Measurements from ENCODE around the gene PXYLP1. TPM values are rescaled to one million over a fixed set of nuclear protein-coding genes. Genes with fewer than 3 reads are reported as not detected.

PXYLP1 gene
- total and polyA plus RNA-seq, 2 of the 8 experiments (the other 6 are each of a cell fraction or from before 2014, with no cell fraction given) = 19.4 to 20.6 TPM

- TF ChIP-seq GABPA (IDR thresholded peaks at IDR 0.05; ENCODE audit: borderline replicate concordance, insufficient read depth, low read length) = no peak
- TF ChIP-seq RBBP5 (IDR thresholded peaks at IDR 0.05; ENCODE audit: borderline replicate concordance, low read depth, low read length) = no peak
- TF ChIP-seq NRF1 (IDR thresholded peaks at IDR 0.05; ENCODE audit: low read depth, low read length) = no peak
Observed at GRCh38 chr3:141275032-141275422, 43.4 kb downstream of the PXYLP1 start (continued).
